Measurements from ENCODE around the gene DIS3L2.

Gene DIS3L2

DNA sequence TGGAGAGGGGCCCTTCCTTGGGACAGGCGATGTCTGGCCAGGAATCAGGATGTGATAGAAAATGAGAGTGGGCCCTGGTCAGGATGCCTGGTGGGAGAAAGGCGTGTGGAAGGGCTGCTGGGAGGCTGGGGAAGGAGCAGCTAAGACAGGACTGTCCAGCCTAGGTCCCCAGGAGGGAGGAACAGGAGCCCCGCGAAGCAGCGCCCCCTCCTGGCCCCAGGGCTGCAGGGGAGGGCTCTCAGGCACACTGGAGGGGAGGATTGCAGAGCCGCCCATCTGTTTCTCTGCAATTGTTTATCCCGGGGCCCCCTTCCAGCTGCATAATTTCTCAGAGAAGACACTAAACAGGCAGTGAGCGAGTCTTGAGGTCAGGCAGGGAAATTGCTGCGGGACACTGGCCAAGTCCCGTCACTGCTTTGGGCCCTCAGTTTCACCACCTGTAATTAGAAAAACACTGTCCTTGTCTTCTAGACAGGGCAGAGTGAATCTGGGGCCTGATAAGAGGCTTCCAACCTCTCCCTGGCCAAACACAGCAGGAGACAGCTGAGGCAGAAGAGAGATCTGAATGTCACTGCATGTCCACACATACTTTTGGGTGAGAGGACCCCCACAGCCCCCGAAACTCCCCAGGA lies 31.4 kb upstream of the DIS3L2 start:
- H3K27me3 ChIP-seq (ENCODE audit: control insufficient read depth, insufficient read depth, low read length) = peaks cover 42% of the 10 kb centered on the region
- no peak overlapping the region for H3K9ac ChIP-seq (ENCODE audit: low read depth, low read length)
- no peaks in the 10 kb centered on the region for H3K9me3 ChIP-seq (ENCODE audit: control insufficient read depth, insufficient read depth, low read length)
- H3K4me3 ChIP-seq (ENCODE audit: low read depth, low read length) = no peak overlapping the region
- H3K27ac ChIP-seq (ENCODE audit: low read depth, low read length) = no peak overlapping the region
- H3K4me1 ChIP-seq (ENCODE audit: control insufficient read depth, insufficient read depth, low read length) = 0 out of 2 replicates have a peak, but pooled peaks cover under 1% of the 10 kb centered on the region
- H3K36me3 ChIP-seq (ENCODE audit: control insufficient read depth, insufficient read depth, low read length) = no peaks in the 10 kb centered on the region

DNA sequence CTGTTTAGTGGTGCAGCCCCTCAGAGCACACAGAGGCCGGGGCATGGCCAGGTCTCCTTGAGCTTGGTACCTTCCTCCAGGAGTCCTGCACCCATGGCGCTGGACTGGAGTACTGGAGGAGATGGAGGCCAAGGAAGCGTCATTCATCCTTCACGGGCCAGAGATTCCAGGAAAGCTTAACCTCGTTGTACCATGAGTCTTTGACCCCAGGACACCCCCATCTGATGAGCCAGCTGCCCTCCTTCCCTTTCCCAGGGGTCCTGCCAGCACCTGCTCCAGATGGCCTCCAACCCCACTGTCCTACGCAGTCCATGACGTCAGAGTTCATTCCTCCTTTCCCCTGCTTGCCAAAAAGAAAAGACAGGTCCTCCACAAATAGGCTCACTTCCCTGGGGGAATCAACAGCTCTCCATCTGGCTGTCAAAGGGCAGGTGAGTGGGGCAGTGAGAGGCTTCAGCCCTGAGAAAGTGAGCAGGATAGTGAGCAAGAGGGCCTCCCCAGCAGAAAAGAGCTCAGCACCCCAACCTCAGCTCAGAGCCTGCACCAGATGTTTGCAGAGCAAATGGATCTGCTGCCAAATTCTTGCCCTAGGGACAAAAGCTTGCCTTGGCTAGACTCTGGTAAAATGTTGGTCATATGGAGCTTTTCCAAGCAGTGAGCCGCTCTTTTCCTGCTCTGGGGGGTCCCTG lies 30.8 kb upstream of the DIS3L2 start:
- no peak overlapping the region for H3K9ac ChIP-seq (ENCODE audit: low read depth, low read length)
- peaks cover 36% of the 10 kb centered on the region for H3K27me3 ChIP-seq (ENCODE audit: control insufficient read depth, insufficient read depth, low read length)
- no peaks in the 10 kb centered on the region for H3K4me1 ChIP-seq (ENCODE audit: control insufficient read depth, insufficient read depth, low read length)
- no peak overlapping the region for H3K27ac ChIP-seq (ENCODE audit: low read depth, low read length)
- no peaks in the 10 kb centered on the region for H3K36me3 ChIP-seq (ENCODE audit: control insufficient read depth, insufficient read depth, low read length)
- no peaks in the 10 kb centered on the region for H3K9me3 ChIP-seq (ENCODE audit: control insufficient read depth, insufficient read depth, low read length)
- H3K4me3 ChIP-seq (ENCODE audit: low read depth, low read length) = no peak overlapping the region

DNA sequence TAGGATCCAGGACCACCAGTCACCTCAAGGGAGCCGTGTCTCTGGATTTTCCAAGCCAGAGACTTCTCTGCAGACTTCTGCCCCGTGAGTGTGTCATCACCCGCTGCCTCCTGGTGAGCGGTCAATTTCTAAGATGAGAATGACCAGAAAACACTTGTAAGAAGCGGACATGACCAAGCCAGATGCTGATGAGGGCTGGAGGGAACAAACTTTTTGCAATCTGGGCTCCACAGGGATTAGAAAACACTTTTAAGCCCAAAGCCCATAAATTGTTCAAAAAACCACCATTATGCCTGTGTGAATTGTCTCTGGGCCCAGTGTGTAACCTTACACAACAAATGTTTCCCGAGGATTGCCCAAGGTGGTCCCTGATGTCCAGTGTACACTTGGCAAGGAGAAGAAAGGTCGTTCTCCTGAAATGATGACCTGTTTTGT lies 30.0 kb upstream of the DIS3L2 start:
- H3K9ac ChIP-seq (ENCODE audit: low read depth, low read length) = no peak overlapping the region
- H3K27ac ChIP-seq (ENCODE audit: low read depth, low read length) = no peak overlapping the region

DNA sequence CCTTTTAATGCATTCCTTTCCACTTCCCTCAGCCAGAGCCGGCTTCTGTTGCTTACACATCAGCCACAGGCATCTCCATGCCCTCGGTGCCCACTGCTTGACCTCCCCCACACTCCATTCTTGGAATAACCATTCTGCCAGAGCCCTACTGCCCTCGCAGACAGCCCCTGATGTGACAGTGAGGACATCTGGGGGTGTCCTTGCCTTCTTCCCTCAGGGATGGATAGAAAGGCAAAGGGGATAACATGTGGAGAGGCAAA lies 28.9 kb upstream of the DIS3L2 start:
- Histone ChIP-seq H3K4me1 (ENCODE audit: control insufficient read depth, insufficient read depth, low read length) (no peaks in the 10 kb centered on the region), H3K4me3 (ENCODE audit: low read depth, low read length) (no peak overlapping the region), H3K9me3 (ENCODE audit: control insufficient read depth, insufficient read depth, low read length) (no peaks in the 10 kb centered on the region), H3K36me3 (ENCODE audit: control insufficient read depth, insufficient read depth, low read length) (no peaks in the 10 kb centered on the region), H3K27me3 (ENCODE audit: control insufficient read depth, insufficient read depth, low read length) (peaks cover 17% of the 10 kb centered on the region), H3K27ac (ENCODE audit: low read depth, low read length) (no peak overlapping the region), H3K9ac (ENCODE audit: low read depth, low read length) (no peak overlapping the region)

More for the DNA sequence above, 30.0 kb upstream of the DIS3L2 start:
- Histone ChIP-seq H3K9me3 (ENCODE audit: control insufficient read depth, insufficient read depth, low read length) (no peaks in the 10 kb centered on the region), H3K4me1 (ENCODE audit: control insufficient read depth, insufficient read depth, low read length) (no peaks in the 10 kb centered on the region), H3K4me3 (ENCODE audit: low read depth, low read length) (no peak overlapping the region), H3K27me3 (ENCODE audit: control insufficient read depth, insufficient read depth, low read length) (peaks cover 28% of the 10 kb centered on the region), H3K36me3 (ENCODE audit: control insufficient read depth, insufficient read depth, low read length) (no peaks in the 10 kb centered on the region)

DNA sequence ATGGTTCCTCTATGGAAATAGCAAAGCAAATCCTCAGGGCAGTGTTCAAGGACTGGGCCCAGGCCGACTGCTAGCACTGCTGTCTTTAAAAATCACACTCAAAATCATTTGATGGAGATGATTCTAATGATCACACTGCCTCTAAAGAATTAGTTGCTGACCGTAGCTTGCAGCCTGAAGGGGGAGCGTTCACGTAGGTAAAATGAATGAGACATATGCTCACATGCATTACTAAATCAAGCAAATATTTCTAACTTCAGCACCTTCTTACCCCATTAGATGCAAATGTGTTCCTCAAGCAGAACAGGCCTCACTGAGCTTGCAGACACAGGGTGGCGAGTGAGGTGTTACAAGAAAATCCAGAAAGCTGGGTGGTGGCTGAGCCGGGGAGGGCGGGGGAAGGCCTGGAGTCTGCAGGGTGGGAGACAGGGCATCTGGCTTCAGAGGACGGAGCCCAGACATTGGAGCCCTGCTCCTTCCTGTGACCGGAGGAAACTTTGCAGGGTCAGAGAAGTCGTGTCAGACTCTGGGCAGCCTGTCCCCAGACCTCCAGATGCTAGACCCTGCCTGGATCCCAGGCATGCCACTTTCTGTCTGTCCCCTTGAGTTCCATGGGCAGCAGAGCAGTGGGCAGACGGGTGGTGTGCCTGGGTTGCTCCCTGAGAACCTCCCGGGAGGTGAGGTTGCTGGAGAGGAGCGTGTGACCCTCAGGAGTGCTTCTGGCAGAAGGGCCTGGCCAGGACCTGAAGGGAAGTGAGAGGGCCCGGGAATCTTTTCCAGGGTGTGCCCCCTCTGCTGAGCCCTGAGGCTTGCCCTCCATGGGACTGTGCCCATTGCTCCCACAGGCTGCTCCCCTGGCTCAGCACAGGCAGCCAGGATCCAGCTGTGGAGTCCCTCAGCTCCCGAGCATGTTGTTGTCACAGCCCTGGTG lies 28.3 kb upstream of the DIS3L2 start:
- H3K4me3 ChIP-seq (ENCODE audit: low read depth, low read length) = no peak overlapping the region
- no peaks in the 10 kb centered on the region for H3K9me3 ChIP-seq (ENCODE audit: control insufficient read depth, insufficient read depth, low read length)
- H3K9ac ChIP-seq (ENCODE audit: low read depth, low read length) = no peak overlapping the region
- no peak overlapping the region for H3K27ac ChIP-seq (ENCODE audit: low read depth, low read length)
- peaks cover 10% of the 10 kb centered on the region for H3K27me3 ChIP-seq (ENCODE audit: control insufficient read depth, insufficient read depth, low read length)
- H3K4me1 ChIP-seq (ENCODE audit: control insufficient read depth, insufficient read depth, low read length) = no peaks in the 10 kb centered on the region
- no peaks in the 10 kb centered on the region for H3K36me3 ChIP-seq (ENCODE audit: control insufficient read depth, insufficient read depth, low read length)

DNA sequence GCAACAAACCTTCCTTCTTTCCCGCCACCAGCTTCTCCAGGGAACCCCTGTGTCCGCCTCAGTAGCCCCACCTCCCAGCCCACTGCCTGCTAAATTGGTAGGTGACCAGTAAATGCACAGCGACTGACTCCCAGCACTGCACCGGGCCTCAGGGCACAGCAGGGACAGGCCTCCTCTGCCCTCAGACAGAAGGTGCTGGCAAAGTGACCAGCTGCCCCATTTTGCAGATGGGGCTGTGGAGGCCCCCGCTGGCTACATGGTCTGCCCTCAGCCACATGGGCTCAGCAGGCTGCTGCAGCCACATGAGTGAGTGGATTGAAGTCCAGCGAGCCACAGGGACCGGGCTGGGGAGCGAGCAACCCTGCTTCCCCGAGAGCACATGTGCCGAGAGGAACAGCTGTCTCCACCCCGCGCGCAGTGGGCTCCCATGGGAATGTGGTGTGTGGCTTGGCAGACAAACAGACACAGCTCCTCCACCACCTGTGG lies 27.6 kb upstream of the DIS3L2 start:
- H3K9me3 ChIP-seq (ENCODE audit: control insufficient read depth, insufficient read depth, low read length) = no peaks in the 10 kb centered on the region
- no peak overlapping the region for H3K27ac ChIP-seq (ENCODE audit: low read depth, low read length)
- H3K9ac ChIP-seq (ENCODE audit: low read depth, low read length) = no peak overlapping the region
- H3K36me3 ChIP-seq (ENCODE audit: control insufficient read depth, insufficient read depth, low read length) = no peaks in the 10 kb centered on the region
- H3K27me3 ChIP-seq (ENCODE audit: control insufficient read depth, insufficient read depth, low read length) = peaks cover 4% of the 10 kb centered on the region
- H3K4me1 ChIP-seq (ENCODE audit: control insufficient read depth, insufficient read depth, low read length) = no peaks in the 10 kb centered on the region
- no peak overlapping the region for H3K4me3 ChIP-seq (ENCODE audit: low read depth, low read length)

DNA sequence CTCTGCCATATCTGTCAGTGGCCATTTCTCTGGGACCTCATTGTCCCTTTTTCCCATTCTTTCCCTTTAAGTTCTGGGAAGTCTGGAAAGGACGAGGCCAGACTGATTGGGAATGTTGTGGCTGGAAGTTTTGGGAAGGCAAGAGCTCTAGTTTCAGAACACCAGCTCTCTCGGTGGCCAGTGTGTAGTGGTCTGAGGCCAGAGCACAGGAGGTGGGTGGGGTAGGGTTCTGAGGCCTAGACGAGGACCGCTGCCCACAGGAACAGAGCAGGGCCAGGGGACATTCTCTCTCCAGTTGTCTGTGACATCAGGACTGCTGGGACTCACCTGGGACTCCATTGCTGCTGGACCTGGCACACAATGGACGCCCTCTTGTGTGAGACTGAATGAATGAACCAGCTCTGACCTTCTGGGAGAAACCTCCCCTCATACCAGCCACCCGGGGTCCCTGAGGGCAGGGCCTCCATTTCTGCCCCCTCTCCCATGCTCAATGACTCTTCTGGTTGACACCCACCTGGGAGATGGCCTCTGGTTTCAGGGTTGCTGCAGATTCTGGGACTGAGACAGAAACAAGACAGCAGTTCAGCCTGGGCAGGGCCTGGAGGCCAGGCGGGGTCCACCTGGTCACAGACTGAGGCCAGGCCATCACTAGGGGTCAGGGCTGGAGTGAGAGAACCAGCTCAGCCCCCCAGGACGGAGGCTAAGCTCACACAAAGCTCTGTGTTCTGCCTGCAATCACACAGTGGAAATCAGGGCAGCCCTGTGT lies 26.9 kb upstream of the DIS3L2 start:
- H3K4me3 ChIP-seq (ENCODE audit: low read depth, low read length) = no peak overlapping the region
- H3K27me3 ChIP-seq (ENCODE audit: control insufficient read depth, insufficient read depth, low read length) = no peaks in the 10 kb centered on the region
- no peaks in the 10 kb centered on the region for H3K4me1 ChIP-seq (ENCODE audit: control insufficient read depth, insufficient read depth, low read length)
- H3K9ac ChIP-seq (ENCODE audit: low read depth, low read length) = no peak overlapping the region
- H3K9me3 ChIP-seq (ENCODE audit: control insufficient read depth, insufficient read depth, low read length) = no peaks in the 10 kb centered on the region
- no peak overlapping the region for H3K27ac ChIP-seq (ENCODE audit: low read depth, low read length)
- H3K36me3 ChIP-seq (ENCODE audit: control insufficient read depth, insufficient read depth, low read length) = no peaks in the 10 kb centered on the region

DNA sequence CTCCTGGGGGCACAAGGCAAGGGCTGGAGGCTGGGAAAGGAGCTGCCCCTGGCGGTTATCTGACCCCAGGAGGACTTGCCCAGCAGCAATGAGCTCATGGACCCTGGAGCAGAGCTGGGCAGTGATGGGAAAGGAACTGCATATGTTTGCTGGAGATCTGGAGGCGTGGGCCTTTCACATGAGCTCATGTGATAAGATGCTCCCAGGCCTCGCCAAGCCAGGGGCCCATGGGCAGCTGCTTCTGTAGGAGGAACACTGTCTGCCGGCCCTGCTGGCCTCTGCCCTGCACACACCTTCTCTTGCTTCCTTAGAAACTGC lies 26.3 kb upstream of the DIS3L2 start:
- H3K9ac ChIP-seq (ENCODE audit: low read depth, low read length) = no peak overlapping the region
- no peaks in the 10 kb centered on the region for H3K27me3 ChIP-seq (ENCODE audit: control insufficient read depth, insufficient read depth, low read length)
- no peak overlapping the region for H3K27ac ChIP-seq (ENCODE audit: low read depth, low read length)
- no peaks in the 10 kb centered on the region for H3K36me3 ChIP-seq (ENCODE audit: control insufficient read depth, insufficient read depth, low read length)
- no peaks in the 10 kb centered on the region for H3K9me3 ChIP-seq (ENCODE audit: control insufficient read depth, insufficient read depth, low read length)
- H3K4me3 ChIP-seq (ENCODE audit: low read depth, low read length) = no peak overlapping the region
- H3K4me1 ChIP-seq (ENCODE audit: control insufficient read depth, insufficient read depth, low read length) = no peaks in the 10 kb centered on the region

DNA sequence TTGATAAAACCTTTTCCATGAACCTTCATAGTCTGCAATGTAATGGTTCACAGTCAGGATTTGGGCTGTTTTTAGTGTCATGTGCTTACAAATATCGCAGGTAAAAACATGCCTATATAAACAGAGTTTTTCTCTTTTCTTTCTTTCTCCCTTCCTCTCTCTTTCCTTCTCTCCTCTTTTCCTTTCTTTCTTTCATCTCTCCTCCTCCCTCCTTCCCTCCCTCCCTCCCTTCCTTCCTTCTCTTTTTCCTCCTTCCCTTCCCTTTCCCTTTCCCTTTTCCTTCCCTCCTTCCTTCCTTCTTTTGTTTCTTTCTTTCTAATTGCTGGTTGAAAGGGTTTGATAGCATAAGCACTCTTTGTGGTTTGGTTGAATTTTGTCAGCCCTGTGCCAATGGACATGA lies 25.7 kb upstream of the DIS3L2 start:
- Histone ChIP-seq H3K4me1 (ENCODE audit: control insufficient read depth, insufficient read depth, low read length) (no peaks in the 10 kb centered on the region), H3K36me3 (ENCODE audit: control insufficient read depth, insufficient read depth, low read length) (no peaks in the 10 kb centered on the region), H3K27me3 (ENCODE audit: control insufficient read depth, insufficient read depth, low read length) (no peaks in the 10 kb centered on the region), H3K4me3 (ENCODE audit: low read depth, low read length) (no peak overlapping the region), H3K9ac (ENCODE audit: low read depth, low read length) (no peak overlapping the region), H3K27ac (ENCODE audit: low read depth, low read length) (no peak overlapping the region), H3K9me3 (ENCODE audit: control insufficient read depth, insufficient read depth, low read length) (no peaks in the 10 kb centered on the region)

DNA sequence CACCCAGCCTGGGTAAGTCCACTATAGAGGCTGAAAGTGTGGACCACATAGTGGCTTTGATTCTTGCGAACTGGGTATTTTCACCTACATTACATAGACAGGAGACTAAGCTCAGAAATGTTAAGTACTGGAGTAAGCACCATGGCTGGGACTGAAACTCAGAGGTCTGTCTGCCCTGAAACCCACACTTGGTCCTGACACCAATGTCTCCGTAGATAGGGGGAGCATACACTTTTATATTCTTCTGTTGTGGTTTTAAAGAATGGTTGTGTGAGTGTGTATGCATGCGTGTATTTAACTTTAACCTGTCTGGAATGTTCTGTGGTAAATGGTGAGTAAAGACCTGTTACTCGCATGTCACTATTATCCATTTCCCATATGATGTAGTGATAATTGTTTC lies 25.0 kb upstream of the DIS3L2 start:
- no peak overlapping the region for H3K4me3 ChIP-seq (ENCODE audit: low read depth, low read length)
- no peak overlapping the region for H3K9ac ChIP-seq (ENCODE audit: low read depth, low read length)
- H3K27me3 ChIP-seq (ENCODE audit: control insufficient read depth, insufficient read depth, low read length) = no peaks in the 10 kb centered on the region
- H3K4me1 ChIP-seq (ENCODE audit: control insufficient read depth, insufficient read depth, low read length) = no peaks in the 10 kb centered on the region
- H3K9me3 ChIP-seq (ENCODE audit: control insufficient read depth, insufficient read depth, low read length) = no peaks in the 10 kb centered on the region
- no peaks in the 10 kb centered on the region for H3K36me3 ChIP-seq (ENCODE audit: control insufficient read depth, insufficient read depth, low read length)
- no peak overlapping the region for H3K27ac ChIP-seq (ENCODE audit: low read depth, low read length)

Measured in HUES48 (cell line).